Anterior cingulate cortex (tissue), 58 donors: ENCODE results near the gene SPATA20.

Source experiments
- DNase-seq, 58 donors: peaks; one replicate each; lab custom pipeline; 2025; lab: John Stamatoyannopoulos, UW

Gene SPATA20

DNA sequence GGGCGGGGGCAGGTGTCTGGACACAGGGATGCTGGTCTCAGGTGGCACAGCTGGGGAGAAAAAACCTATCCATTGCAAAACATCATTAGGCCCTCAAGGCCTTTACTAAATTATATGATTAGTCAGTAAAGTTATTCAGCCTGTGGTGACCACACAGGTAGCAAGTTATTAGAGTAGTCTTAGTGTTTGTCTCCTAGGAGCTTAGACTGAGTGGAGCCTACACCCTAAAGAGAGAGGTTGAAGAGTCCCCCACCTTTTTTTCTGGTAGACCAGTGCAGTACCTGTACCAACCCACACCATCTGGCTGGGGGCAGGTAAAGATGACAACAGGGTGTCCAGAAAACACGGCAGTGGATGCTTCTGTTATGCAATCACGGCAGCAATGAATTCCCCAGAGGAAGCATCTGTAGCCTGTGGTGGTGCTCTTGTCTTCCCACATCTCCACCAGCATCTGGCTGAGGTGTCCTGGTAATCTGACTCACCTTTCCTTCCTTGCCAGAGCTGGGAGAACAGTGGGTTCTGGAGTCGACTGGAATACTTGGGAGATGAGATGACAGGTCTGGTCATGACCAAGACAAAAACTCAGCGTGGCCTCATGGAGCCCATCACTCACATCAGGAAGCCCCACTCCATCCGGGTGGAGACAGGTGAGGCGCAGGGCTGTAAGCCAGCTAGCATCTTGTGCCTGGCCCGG is 27.7 kb upstream of the SPATA20 start:
- DNase-seq = no peak

DNA sequence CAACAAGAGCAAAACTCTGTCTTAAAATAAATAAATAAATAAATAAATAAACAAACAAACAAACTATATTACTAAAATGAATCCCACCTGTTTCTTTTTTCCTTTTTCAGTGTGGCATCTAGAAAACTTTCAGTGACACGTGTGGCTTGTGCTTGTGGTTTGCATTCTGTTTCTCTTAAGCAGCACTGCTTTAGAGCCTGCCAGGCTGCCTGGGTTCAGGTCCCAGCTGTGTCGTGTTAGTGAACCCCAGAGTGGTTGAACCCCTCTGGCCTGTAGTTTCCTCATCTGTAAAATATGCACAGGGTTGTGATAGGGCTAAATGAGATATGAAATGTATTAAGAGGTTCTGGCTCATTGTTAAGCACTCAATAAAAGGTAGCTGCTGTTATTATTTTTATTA is 26.5 kb upstream of the SPATA20 start:
- no peak for DNase-seq

DNA sequence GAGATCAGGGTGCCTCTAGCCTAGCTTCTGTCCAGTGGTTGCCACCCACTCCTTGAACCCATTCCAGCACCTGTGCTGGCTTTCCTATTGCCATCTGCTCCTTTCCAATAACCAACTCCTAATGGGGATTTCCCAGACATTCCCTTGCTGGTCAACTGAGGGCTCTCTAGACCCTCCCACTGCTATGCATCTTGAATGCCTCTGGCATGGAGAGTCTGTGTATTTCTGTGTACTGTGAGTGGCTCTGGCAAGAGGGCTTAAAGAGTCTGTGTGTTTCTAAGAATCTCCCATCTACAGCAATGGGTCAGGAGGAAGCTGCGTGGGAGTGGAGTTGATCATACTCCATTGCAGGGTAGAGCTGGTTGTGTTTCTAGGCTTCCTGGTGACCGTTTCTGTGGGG is 25.5 kb upstream of the SPATA20 start:
- no peak for DNase-seq

DNA sequence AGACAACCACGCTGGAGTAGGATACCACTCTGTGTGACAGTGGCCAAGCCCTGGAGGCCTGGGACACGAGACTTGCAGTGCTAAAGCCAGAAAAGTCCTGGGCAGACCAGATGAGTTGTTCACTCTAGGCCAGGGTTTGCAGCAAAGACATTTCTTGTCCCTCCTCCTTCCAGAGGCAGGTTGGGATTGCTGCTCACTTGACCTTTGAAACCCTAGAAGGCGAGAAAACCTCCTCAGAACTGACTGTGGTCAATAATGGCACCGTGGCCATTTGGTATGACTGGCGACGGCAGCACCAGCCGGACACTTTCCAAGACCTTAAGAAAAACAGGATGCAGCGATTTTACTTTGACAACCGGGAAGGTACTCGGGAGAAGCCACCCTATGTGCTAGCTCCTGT is 24.2 kb upstream of the SPATA20 start:
- no peak for DNase-seq

DNA sequence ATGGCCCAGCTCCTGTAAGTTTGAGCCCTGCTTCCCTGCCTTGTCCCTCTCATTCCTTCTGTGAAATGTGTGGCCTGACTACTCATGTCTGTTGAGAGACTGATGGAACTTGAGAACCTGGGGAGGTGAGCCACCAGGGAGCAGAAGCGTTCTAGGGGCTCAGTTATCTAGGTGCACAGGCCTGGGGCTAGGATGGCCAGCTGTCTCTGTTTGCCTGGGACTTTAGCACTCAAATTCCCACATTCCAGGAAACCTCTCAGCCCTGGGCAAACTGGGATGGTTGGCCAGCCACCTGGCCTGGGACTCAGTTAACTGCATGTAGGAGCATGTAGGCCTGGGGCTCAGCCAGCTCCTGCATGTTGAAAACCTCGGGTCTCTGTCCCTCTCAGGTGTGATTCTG is 23.8 kb upstream of the SPATA20 start:
- DNase-seq = no peak

DNA sequence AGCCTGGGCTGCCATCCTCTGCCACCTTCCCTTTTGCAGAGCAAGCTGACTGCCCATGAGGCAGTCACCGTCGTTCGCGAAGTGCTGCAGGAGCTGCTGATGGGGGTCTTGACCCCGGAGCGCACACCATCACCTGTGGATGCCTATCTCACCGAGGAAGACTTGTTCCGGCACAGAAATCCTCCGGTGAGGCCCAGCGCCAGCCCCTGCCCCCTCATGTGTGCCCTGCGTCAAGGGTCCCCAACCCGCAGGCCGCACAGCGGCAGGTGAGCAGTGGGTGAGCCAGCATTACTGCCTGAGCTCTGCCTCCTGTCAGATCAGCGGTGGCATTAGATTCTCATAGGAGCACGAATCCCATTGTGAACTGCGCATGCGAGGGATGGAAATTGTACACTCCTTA is 22.1 kb upstream of the SPATA20 start:
- DNase-seq = no peak

DNA sequence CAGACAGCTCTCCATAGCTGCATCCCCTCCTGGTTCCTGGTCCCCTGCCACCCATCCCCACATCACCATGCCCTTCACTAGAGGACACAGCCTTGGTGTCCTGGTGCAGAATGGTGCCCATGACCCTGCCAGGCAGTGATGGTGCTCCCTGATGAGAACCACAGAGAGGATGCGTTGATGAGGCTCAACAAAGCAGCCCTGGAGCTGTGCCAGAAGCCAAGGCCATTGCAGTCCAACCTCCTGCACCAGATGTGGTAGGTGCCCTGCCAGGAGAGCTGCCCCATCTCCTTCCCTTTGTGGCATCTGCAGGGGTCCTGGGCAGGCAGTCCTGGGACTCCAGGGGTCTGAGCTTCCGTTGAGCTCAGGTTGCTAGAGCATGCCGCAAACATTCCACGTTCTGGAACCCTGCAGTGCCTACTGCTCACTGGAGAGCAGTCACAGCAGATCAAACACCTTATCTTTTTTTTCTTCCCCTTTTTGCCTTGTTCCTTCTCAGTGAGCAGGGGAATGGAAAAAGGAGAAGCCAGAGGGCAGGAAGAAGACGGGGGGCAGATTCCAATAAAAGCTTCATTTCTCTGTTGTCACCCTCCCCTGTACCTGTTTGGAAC is 19.7 kb upstream of the SPATA20 start:
- no peak for DNase-seq

DNA sequence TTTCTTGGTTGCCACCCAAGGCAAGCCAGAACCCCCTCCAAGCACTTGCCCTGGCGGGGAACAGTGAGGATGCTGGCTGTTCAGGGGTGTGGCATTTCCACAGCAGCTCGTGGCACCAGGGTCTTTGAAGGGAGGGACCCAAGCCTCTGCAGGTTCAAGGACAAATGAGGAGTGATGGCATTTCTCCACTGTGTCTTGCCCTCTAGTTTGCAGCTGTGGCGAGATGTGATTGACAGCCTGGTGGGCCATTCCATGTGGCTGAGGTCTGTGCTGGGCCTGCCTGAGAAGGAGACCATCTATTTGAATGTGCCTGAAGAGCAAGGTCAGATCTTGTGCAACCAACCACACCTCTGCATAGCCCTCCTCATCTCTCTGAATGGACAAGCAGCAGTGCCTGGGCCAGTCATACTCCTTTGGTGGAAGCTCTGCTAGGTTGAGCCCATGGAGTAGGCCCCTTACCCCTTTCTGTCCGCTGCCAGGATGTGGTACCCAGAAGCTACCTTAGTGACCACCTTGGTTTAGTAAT is 19.0 kb upstream of the SPATA20 start:
- no peak for DNase-seq

DNA sequence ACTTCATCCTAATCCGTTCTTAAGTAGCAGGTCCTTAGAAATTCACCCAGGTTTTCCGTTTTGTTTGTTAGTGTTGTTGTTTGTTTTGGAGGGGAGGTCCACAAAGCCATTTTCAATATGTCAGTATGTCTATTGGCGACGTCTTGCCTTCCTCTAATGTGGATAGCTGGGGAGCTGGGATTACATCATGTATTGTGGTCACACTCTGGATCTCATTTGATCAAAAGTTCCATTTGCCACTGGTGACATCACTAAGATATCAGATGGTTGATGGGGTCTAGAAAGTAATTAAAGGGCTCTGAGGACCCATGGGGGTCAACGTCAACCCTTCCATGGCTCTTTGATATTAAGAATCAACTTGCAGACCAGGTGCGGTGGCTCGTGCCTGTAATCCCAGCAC is 17.1 kb upstream of the SPATA20 start:
- no peak for DNase-seq

DNA sequence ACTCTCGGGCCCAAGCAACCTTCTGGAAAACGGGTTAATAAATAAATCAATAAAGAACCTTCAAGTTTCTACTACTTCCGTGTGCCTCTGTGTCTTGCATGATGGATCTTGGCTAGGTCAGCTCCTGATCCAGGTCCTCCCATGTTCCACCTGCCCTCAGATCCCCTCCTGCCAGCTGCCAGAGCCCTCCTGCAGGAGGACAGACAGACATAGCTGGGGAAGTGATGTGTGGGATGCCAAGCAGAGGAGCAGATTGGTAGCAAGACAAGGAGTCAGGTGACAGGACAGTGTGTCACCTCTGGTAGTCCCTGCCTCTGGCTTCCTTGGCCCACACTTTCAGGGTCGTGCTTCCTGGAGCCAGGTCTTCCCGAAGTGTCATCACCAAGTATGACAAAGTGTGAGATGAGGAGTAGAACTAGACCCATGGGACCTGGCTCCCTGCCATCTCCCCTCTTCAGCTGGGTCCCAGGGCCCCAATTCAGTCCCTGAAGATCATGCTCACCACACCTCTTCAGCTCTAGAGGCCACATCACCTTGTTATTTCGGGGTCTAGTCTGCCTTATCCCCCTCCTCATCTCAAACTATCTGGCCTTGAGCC is 15.4 kb upstream of the SPATA20 start:
- no peak for DNase-seq

DNA sequence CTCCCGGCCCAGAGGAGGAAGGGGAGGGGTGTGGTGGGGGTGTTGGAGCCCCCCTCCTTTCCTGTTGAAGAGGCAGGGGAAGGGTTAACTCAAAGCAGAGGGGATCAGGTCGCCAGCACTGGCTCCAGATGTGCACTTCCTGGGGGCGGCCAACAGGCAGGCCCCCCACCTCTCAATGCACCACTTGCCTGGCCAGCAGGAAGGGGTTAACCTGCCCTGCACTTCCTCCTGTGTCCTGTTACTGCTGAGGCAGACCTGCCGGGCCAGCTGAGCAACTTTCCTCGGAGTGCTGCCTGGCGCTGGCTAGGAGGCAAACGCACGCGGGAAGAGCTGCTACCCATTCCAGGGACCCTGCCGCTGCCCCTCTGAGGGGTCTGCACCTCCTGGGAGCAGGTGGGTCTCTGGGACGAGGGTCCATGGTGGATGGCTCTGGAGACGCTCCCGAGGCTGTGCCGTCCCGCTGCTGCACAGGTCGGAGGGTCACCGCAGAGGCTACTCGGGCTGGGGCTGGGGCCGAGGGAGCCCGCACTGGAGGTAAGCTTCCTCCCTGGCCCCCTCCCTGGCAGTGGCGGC is 14.4 kb upstream of the SPATA20 start, which contains the start of gene EPN3:
Gene EPN3 (plus strand): TSS at position 284 of the 573 bp plus-strand sequence. CDS start 3,822 bp downstream, outside the sequence.
- DNase-seq = no peak

DNA sequence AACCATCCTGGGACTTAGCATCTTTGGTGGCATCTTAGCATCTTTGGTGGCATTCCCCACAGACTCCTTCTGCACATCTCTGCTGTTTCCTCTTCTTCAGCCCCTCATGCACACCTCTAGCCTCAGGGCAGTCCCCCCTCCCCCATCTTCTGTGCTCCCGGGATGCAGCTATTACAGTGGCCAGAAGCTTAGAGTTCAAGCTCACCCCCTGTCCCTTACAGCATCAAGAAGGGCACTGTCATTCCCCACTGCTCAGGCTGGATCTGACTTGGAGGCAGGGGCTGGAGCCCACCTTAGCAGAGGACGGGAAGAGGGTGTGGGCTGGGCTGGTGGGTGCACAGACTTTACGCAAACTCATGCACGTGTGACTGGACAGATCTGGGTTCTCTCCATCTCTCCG is 13.8 kb upstream of the SPATA20 start:
- no peak for DNase-seq

DNA sequence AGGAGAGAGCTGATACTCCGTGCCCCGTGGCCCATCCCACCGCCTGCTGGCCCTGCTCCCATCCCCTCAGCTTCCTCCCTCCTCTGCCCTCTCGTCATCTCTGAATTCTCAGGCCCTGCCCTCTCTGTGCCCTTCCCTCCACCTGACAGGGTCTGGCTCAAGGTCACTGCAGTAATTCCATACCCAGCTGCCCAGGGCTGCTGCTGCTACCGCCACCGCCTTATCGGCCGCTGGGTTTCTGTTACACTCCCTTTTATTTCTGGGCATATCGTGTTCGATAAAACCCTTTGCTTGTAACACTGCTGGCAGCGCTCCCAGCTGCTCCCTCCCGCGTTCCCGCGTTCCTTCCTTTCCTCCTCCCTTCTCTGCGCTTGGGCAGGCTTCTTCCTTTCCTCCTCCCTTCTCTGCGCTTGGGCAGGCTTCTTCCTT is 13.2 kb upstream of the SPATA20 start:
- peak in 27 of 58 donors; percentile 8 to 73 (median 37) for DNase-seq

DNA sequence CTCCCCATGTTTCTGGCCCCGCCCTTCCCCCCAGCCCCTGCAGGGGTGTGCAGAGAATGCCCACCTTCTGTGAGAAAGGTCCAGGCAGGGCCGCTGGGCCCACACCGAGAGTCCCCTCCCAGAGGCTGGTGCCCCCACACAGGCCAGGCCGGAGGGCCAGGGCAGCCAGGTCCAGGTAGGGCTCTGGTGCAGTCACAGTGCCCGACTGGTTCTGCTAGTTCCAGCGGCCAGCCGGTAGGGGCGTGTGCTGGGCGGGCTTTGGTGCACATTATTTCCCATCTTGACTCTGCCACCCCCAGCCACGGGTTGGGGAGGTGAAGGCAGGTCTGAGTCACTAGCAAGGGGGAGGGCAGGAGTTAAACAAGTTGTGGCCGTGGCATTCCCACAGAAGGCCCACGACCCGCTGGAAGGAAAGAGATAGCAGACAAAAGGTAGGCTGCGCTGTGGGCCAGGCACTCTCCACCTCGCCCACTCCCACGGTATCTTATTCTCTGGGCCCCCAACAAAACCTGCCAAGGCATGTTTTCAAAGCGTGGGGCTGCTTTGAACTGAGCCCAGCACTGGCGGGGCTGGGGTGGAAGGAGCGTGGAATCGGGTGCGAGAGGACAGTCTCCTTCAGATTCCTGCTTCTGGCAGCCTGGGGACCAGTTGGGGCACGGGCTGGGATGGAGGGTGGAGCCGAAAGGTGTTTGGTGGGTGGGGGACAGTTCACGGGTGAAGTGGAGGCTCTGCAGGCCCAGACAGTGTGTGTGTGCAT is 12.6 kb upstream of the SPATA20 start:
- no peak for DNase-seq

DNA sequence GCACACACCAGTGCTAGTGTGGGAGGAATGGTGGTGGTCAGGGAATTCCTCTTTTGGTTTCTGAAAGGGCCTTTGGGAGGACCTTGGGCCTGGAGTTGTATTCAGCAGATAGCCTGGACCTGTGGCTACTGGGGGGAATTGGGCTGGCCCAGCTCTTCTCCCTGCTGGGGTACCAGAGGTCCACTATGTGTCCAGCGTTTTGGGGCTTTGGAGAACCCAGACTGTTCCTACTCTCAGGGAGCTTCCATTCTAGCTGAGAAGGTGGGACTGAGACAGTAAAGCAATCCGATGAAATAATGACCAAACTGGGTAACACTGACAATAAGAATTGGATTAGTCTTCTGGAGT is 12.0 kb upstream of the SPATA20 start:
- DNase-seq = no peak

DNA sequence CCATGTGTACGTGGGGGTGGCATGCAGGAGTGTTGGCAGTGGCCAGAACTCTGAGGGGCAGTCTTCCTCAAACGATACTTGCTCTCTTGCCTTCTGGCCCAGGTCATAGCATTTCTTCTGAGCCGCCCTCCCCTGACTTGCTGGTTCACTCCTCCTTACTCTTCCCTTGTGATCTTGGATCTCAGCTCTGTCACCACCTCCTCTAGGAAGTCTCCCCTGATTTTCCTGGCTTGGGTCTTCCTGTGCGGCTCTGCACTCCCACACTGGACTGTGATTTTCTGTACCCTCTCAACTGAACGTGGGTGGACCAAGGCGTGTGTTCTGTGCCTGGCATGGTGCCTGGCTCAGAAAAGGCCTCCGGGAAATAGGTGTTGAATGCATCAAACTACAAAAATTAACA is 11.6 kb upstream of the SPATA20 start:
- peak in 11 of 58 donors; percentile 6 to 41 (median 17) for DNase-seq

DNA sequence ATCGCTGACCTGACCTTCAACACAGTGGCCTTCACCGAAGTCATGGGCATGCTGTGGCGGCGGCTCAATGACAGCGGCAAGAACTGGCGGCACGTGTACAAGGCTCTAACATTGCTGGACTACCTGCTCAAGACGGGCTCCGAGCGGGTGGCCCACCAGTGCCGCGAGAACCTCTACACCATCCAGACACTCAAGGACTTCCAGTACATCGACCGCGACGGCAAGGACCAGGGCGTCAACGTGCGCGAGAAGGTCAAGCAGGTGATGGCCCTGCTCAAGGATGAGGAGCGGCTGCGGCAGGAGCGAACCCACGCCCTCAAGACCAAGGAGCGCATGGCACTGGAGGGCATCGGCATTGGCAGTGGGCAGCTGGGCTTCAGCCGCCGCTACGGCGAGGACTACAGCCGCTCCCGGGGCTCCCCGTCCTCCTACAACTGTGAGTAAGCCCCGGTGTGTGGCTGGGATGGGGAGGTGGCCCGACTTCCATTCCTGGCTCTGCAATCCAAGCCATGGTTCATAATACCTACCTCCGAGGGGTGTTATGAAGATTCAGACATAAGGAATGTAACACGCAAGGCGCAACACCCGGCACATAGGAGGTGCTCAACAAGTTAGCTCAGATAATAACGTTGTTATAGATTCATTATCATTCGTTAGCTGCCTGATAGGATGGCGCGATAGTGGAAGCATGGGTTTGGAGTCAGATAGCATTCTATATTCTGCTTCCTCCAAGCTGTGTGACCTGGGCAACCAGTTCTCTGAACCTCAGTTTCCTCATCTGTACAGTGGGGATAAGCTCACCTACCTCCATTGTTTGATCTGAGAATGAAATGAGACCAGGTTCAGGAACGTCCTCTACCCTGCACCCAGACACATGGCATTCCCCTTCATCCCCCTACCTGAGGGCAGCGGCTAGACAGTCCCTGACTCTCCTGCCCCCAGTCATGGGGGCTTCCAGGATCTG is 10.0 kb upstream of the SPATA20 start:
- DNase-seq = no peak

DNA sequence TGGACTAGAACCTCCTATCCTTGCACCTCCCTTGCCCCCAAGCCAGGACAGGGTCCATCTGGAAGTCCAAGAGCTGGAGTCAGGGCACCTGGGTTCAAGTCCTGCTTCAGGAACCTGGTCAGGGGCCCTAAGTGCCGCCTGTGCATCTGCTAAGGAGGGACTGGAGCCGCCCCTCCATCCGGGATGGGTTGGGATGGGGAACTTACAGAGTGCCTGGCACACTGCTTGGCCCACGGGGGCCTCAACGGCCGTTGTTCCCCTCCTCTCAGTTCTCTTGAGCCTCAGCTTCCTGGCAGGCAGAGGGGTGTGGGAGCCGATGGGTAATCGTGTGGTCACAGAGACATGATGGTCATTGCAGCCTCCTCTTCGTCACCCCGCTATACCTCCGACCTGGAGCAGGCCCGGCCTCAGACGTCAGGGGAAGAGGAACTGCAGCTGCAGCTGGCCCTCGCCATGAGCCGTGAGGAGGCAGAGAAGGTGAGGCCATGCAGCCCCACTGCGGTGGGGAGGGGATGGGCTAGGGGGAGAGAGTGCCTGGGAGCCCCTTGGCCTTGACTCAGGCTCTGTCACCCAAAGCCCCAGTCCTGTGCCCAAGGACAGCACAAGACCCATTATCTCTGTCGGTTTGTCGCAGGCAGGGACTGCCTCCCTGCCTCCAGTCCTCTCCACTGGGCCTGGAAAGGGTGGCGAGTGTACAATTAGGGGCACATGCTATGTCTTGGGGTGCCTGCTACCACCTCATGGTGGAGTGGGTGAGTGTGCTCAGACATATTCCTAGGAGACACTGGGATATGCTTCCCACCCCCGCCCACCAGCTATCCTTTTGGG is 9.0 kb upstream of the SPATA20 start:
- no peak for DNase-seq
